ENCODE measurements around the gene PTK7.
"Not testable (repeated sequence)": the region's sequence is repeated elsewhere in the genome, so short reads cannot be mapped to it uniquely, and the experiment has no call there.

The PTK7 gene

DNA sequence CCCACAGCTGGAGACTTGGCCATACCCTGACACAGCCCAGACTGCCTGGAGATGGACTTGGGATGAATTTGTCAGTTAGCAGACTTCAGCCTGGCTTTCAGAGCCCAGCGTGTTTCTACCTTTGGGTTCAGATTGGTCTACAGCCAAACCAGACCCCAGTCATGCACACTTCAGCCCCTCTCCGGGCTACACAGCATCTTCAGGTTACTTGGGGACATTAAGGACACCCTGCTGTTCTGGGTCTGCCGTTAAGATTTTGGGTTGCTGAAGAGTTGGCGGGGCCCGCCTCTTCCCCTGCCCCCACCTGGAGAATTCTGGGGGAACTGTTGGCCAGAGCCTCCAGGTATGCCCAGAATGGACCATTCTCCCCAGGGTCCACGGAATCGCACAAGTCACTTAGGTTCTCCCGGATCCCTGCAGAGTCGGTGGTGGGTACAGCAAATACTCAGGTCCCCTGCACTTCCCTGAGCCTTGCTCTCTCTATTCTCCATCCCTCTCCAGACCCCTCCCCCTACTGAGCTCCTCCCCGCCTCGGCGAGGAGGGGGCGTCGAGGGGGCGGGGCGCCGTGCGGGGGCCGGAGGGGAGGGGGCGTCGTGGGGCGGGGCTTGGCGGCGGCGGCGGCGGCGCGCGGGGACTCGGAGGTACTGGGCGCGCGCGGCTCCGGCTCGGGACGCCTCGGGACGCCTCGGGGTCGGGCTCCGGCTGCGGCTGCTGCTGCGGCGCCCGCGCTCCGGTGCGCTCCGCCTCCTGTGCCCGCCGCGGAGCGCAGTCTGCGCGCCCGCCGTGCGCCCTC, at the start of gene PTK7:
TSS of gene PTK7 (plus strand) at position 645 of the 794 bp plus-strand sequence. CDS start 175 bp downstream, outside the sequence.
- FAIRE-seq (no peak), DNase-seq (ENCODE audit: extremely low spot score, insufficient read length, low read depth) (no peak)

DNA sequence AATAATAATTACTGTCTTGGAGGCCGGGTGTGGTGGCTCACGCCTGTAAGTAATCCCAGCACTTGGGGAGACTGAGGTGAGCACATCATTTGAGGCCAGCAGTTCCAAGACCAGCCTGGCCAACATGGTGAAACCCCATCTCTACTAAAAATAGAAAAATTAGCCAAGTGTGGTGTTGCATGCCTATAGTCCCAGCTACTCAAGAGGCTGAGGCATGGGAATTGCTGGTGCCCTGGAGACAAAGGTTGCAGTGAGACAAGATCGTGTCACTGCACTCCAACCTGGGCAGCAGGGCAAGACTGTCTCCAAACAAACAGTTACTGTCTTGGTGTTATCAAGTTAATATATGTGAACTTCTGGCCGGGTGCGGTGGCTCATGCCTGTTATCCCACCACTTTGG, 49.7 kb upstream of the PTK7 start:
- DNase-seq (ENCODE audit: extremely low spot score, insufficient read length, low read depth) (no peak), FAIRE-seq (no peak)

GRCh38 chr6:43029120-43029519, 47.0 kb upstream of the PTK7 start:
- no peak for FAIRE-seq
- DNase-seq (ENCODE audit: extremely low spot score, insufficient read length, low read depth): no peak

- DNase-seq (ENCODE audit: extremely low spot score, insufficient read length, low read depth): no peak
- FAIRE-seq: no peak
Observed at GRCh38 chr6:43032326-43032725, 43.8 kb upstream of the PTK7 start.

GRCh38 chr6:43033496-43034189, 42.5 kb upstream of the PTK7 start:
- FAIRE-seq (no peak), DNase-seq (ENCODE audit: extremely low spot score, insufficient read length, low read depth) (no peak)

GRCh38 chr6:43034190-43034525, 42.0 kb upstream of the PTK7 start:
- FAIRE-seq (no peak), DNase-seq (ENCODE audit: extremely low spot score, insufficient read length, low read depth) (no peak)

DNA sequence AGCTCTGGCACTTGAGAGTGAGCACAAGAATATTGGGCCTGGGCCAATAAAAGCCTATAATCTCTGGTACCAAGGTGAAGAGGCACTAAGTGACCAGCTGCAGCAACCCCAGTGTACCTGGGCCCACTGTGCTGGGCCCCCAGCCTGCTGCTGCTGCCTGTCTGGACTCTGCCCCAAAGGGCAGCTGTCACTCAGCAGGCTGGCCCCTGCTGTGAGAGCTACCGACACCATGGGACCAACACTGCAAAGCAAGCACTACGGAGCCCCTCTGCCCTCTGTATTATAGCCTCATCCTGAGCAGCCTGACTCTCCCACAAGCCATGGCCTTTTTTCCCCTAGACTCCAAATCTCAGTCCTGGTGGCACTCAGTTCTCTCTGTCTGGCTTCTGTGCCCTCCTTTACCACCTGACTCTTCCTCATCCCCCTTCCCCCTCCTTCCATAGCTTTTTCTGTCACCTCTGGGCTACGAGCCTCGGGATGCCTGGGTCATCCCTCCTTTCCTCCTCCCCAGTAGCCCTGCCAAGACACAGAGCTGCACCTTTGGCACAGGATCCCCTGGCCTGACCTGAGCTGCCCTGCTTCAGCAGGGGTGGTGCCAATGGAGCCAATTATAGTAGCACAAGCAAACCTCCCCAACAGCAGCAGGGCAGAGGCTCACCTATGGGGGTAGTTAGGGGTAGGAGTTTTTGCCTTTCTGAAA, 40.5 kb upstream of the PTK7 start:
- no peak for FAIRE-seq

DNA sequence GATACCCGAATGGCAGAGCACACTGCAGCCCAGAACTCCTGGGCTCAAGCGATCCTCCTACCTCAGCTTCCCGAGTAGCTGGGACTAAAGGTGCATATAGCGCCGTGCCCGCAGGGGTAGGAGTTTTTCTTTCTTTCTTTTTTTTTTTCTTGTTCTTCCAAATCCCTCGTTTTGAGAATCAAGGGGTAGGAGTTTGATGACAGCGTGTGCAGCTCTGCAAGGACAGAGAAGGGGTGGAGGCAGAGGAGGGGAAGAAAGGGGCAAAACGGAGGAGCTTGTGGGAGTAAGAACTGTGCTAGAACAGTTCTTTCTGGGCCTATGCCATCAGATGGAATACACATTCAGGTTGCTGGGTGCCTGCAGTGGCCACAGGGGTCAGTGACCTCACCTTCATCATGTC, 39.4 kb upstream of the PTK7 start:
- no peak for FAIRE-seq

More for the DNA sequence above, 40.5 kb upstream of the PTK7 start:
- DNase-seq (ENCODE audit: extremely low spot score, insufficient read length, low read depth): no peak

GRCh38 chr6:43037197-43037596, 38.9 kb upstream of the PTK7 start:
- FAIRE-seq (no peak), DNase-seq (ENCODE audit: extremely low spot score, insufficient read length, low read depth) (no peak)

More for the DNA sequence above, 39.4 kb upstream of the PTK7 start:
- DNase-seq (ENCODE audit: extremely low spot score, insufficient read length, low read depth): no peak

DNA sequence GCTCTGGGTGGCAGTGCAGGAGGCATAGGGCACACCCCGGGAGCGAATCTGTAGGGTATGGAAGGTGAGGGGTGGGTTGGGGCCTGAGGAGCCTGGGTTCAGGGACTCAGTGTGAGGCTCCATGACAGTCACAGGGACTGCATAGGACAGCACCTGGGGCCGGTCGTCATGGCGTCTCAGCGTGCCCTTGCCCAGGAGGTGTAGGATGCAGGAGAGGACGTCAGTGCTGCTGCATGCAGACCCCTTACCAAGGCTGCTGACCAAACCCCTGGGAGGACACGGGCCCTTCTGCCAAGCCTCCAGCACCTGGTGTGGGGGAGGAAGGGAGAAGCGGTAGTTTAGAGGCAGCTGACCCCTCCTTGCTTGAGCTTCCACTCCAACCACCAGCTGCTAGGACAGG, 38.4 kb upstream of the PTK7 start:
- no peak for DNase-seq (ENCODE audit: extremely low spot score, insufficient read length, low read depth)
- no peak for FAIRE-seq

GRCh38 chr6:43038727-43039126, 37.4 kb upstream of the PTK7 start:
- FAIRE-seq (no peak), DNase-seq (ENCODE audit: extremely low spot score, insufficient read length, low read depth) (no peak)

DNA sequence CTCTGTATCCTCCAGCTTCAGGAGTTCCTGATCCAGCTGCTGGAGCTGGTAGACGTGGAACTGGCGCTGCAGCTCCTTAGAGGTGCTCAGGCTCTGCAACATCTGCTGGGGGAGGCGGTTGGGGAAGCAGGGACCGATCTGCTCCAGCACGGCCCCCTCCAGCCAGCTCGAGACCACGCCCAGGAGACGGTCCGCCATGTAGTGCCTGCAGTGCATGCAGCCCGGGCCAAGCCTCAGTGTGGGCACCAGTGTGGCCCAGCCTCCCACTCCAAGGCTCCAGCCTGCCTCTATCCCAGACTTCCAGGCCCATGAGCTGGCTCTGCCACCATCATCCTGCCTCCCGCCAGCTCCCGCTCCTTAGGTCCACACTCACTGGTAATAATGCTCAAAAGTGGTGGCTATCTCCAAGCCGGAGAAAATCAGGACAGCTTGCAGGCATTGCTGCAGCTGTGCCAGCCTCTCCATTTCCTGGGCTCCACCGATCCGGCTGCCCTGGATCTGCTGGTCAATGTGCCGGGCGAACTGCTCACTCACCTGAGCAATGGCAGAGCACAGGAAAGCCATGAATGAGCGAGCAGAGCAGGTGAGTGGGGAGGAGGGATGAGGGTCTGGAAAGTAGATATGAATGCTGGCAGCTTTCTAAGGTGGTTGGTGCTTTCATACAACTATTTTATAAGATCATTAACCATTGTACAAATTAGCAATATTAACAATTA, 35.4 kb upstream of the PTK7 start:
- no peak for DNase-seq (ENCODE audit: extremely low spot score, insufficient read length, low read depth)
- no peak for FAIRE-seq

- not testable (repeated sequence) for DNase-seq (ENCODE audit: extremely low spot score, insufficient read length, low read depth); FAIRE-seq
Observed at GRCh38 chr6:43041475-43041874, 34.6 kb upstream of the PTK7 start.

- DNase-seq (ENCODE audit: extremely low spot score, insufficient read length, low read depth) (no peak), FAIRE-seq (no peak)
Observed at GRCh38 chr6:43043310-43043709, 32.8 kb upstream of the PTK7 start.

- DNase-seq (ENCODE audit: extremely low spot score, insufficient read length, low read depth) (no peak), FAIRE-seq (no peak)
Observed at GRCh38 chr6:43045371-43045930, 30.7 kb upstream of the PTK7 start.

GRCh38 chr6:43047998-43048397, 28.1 kb upstream of the PTK7 start:
- DNase-seq (ENCODE audit: extremely low spot score, insufficient read length, low read depth) (no peak), FAIRE-seq (no peak)

- FAIRE-seq (no peak), DNase-seq (ENCODE audit: extremely low spot score, insufficient read length, low read depth) (no peak)
Observed at GRCh38 chr6:43050981-43051380, 25.1 kb upstream of the PTK7 start.

DNA sequence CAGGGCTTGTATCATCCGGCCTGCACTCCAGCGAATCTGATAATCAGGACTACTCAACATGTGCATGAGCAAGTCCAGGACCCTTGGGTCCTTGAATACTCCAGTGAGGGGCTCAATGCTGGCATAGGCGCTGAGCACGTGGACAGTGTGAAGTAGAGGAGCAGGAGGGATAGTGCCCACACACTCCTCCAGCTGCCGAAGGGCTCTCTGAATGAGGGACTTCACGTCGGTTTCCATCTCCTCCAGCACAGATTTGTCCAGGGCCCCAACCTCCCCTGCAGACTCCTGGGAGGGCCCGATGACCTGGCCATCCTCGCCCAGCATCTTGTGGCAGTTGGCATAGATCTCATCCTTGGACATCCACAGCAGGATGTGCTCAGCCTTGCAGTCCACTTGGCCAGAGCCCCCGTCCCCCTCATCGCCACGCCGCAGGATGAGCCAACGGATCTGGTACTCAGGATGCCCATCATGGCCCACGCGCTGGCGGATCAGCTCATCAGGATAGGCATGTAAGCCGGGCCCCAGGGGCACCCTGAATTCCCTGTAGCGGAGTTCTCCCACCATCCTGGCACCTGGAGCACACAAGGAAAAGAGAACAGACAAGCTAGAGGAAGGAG, 23.8 kb upstream of the PTK7 start:
- no peak for DNase-seq (ENCODE audit: extremely low spot score, insufficient read length, low read depth)
- no peak for FAIRE-seq

DNA sequence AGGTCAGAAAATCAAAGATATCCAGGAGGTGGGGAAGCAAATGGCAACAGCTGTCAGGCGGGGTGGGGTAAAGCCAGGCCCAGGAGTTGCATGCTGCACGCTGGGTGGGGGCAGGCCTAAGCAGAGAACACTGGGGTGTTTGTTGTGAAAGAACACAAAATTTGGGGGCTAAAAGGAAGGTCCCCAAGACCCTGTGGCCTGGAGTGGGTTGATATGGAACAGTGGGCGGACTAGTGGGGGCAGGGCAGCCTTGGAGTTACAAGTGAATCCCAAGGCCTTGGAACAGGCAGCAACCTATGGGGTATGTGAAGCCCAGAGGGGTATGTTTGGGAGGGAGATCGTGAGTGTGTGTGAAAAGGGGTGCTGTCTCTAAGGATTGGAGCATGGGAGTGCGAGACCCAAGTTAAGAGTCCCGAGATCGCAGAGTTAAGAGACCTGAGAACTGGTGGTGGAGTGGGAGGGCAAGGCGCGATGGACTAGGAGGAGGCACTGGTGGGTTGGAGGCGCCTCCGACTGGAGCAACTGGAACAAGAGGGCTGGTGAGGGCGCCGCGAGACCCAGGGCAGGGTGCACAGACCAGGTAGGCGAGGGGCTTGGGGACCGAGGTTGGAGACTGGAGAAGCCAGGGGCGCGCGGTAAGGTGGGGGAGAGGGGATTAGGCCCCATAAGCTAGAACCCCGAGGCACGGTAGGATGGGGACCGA, 23.1 kb upstream of the PTK7 start:
- FAIRE-seq (no peak), DNase-seq (ENCODE audit: extremely low spot score, insufficient read length, low read depth) (no peak)

All from GM18507 (cell line).